Stimulated activated CD4-positive, alpha-beta T cell treated with anti-CD3 and anti-CD28 coated beads, TNF-alpha, amount 100 ng/mL, for 48 hours (primary cell): ENCODE data around the gene SLC39A5.

Experiments used
- DNase-seq, 3 donors: peaks; one replicate each; pipeline ENCODE4 v3.0.0-alpha.2; 2020; ENCODE audit warnings: low read depth in 3 of 3

SLC39A5 gene

GRCh38 chr12:56216461-56216860 lies 13.4 kb upstream of the SLC39A5 start:
- no peak for DNase-seq

DNA sequence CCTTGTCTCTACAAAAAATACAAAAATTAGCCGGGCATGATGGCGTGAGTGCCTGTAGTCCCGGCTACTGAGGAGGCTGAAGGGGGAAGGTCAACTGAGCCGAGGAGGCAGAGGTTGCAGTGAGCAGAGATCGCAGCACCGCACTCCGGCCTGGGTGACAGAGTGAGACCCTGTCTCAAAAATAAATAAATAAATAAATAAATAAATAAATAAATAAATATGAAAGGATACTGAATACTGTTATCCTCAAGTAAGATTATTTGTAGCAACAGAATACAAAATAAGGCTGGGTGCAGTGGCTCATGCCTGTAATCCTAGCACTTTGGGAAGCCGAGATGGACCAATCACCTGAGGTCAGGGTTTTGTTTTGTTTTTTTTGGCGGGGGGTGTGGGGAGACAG lies 10.0 kb upstream of the SLC39A5 start:
- no peak for DNase-seq

GRCh38 chr12:56220611-56221231 lies 9.1 kb upstream of the SLC39A5 start:
- no peak for DNase-seq

- no peak for DNase-seq
Measured at GRCh38 chr12:56221232-56221756, 8.6 kb upstream of the SLC39A5 start.

DNA sequence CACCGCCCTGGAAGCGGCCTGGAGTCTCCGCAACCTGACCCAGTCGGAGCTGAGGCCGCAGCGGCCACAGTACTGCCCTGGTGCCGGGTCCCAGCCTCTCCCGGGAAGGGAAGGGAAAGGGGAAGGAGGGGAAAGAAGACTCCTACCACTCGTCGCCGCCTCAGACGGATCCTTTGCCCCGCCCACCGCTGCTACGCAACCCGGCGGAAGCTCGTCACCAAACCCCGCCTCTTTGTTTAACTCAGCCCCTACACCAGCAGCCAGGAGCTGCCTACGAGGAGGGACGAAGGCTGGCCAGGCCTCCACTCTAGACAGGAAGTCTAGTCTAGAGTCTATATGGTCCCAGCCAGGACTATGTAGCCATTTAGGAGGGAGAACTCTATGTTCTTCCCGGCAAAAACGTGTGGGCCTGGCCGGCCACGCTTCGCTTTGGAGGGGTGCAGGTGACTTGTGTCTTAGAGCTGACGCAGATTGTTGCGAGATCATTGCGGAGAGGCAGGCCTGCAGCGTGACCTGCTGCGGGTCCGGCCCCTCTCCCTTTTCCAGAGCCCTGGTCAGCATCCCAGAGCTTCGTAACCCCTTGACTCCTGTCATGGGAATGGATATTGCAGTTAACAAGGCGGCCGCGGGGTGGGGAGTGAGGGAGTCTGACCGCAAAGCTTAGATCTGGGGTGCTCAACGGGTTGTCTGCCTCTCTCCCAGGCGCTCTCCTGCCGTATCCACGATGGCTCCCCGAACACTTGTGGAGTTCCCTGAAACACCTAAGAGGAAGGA lies 7.9 kb upstream of the SLC39A5 start, which contains the start of gene RNF41:
Gene RNF41, minus strand, starts transcription at position 166 of the 774 bp plus-strand sequence. CDS start 7,875 bp downstream, outside the sequence.
- DNase-seq = peak; percentile 81 to 91 (median 81)

DNA sequence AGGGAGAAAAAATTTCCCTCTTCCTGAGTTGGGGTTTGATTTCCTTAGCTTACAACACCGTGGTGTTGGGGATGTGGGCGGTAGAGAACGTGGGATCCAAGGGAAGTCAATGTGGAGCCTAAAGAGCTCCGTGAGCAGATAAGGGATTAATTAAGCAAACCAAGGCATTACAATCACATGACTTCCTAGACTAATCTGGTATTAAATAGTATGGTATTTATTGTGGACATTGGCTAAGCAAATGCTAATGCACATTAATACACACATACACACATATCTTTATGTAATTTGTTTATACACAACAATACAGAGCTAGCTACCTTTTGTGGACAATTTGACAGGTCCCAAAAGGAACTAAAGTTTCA lies 7.3 kb upstream of the SLC39A5 start:
- DNase-seq = no peak

DNA sequence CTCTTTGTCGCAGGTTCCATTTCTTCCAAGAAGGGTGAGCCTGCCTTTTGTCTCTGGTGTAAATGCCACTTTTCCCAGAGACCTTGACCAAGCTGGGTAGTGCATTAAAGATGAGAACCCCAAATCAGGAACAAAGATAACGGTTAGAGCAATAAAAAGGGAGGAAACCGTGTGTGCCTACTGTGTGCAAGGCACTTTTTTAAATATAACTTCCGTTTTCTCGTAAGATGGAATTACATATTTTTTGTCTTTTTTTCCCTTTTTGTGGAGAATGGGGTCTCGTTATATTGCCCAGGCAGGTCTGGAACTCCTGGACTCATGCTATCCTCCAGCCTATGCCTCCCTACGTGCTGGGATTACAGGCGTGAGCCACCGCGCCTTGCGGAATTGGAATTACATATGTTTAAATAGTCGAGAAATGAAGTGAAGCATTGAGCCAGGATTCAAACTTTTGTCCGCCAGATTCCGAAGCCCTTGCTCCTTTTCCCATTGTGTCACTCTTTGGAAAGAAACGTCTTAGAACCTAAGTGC lies 6.2 kb upstream of the SLC39A5 start:
- DNase-seq = no peak

GRCh38 chr12:56224102-56224701 lies 5.6 kb upstream of the SLC39A5 start, which contains the start of gene NABP2:
NABP2 (plus strand) TSS chr12:56224342; CDS start chr12:56224857, 515 bp downstream.
- DNase-seq = peak; percentile 92 to 94 (median 93)

- DNase-seq = no peak
Measured at GRCh38 chr12:56224954-56225353, 4.9 kb upstream of the SLC39A5 start.

GRCh38 chr12:56229082-56229481 lies 769 bp upstream of the SLC39A5 start:
- DNase-seq = no peak

GRCh38 chr12:56230432-56231183 lies 757 bp downstream of the SLC39A5 start:
- DNase-seq = no peak

GRCh38 chr12:56231184-56231582 lies 1.3 kb downstream of the SLC39A5 start:
- DNase-seq = no peak

DNA sequence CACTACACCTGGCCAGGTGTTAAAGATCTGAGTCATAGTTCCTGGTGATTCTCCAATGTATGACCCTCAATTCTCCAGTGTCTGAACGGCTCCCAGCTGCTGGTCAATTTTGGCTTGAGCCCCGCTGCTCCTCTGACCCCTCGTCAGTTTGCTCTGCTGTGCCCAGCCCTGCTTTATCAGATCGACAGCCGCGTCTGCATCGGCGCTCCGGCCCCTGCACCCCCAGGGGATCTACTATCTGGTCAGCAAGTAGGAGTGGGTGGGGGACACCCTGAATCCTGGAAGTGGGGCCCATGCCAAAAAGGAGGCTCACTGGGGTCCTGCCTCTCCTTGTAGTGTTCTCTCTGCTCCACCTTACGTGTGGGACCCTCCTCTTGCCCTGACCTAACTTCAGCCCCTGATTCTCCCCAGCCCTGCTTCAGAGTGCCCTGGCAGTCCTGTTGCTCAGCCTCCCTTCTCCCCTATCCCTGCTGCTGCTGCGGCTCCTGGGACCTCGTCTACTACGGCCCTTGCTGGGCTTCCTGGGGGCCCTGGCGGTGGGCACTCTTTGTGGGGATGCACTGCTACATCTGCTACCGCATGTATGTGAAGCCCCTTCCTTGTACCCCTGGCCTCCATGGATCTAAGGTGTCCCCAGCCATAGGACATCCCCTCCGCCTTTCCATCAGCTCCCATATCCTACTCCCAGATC lies 5.0 kb downstream of the SLC39A5 start:
- no peak for DNase-seq

DNA sequence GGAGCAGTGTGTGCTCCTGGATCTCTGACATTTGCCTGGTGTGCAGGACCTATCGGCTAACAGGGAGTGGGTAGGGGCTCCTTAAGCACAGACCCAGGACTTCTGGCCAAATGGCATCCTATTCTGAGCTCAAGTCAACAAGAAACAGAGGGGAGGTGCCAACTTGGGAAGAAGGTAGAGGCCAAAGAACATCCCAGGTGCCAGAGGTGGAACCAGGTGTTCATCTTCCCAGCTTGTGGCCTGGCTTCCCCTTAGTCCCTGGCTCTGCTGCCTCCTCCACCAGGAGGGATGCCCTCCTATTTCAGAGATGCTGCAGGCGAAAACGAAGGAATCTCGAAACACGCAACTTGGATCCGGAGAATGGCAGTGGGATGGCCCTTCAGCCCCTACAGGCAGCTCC lies 6.2 kb downstream of the SLC39A5 start:
- no peak for DNase-seq

- no peak for DNase-seq
Measured at GRCh38 chr12:56236985-56237384, 7.1 kb downstream of the SLC39A5 start.

- DNase-seq = no peak
Measured at GRCh38 chr12:56237552-56237951, 7.7 kb downstream of the SLC39A5 start.

- DNase-seq = no peak
Measured at GRCh38 chr12:56241424-56242303, 11.8 kb downstream of the SLC39A5 start.

GRCh38 chr12:56242986-56243385 lies 13.1 kb downstream of the SLC39A5 start:
- DNase-seq = no peak

- DNase-seq = no peak
Measured at GRCh38 chr12:56243731-56244181, 13.9 kb downstream of the SLC39A5 start.

DNA sequence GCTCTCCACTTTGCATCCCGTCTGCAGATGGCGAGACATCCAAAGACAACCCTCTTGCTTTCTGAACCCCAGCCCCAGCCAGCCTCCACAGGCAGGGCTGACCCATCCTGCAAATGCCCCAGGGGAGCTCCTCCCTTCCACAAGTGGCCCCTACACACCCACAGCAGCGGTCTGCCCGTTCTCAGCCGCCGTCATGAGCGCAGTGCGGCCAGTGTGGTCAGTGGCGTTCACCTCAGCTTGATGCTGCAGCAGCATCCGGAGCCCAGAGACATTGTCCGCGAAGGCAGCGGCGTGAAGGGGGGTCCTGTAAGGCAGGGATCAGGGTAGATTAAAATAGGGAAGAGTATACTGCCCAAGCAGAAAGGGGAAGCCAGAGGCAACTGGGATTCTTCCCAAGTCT lies 14.6 kb downstream of the SLC39A5 start:
- no peak for DNase-seq
